GM21529 (cell line): ENCODE results near the gene COMMD6.
A peak's percentile ranks its signal among the peaks of the same experiment; 100 is the strongest.
"Not testable (repeated sequence)": the region's sequence is repeated elsewhere in the genome, so short reads cannot be mapped to it uniquely, and the experiment has no call there.

Source experiments
- ATAC-seq: cut with Tn5 transposase; IDR thresholded peaks from one replicate; pipeline ENCODE4 v1.9.1; 2021; ENCODE audit not compliant: unreplicated experiment

Gene COMMD6

DNA sequence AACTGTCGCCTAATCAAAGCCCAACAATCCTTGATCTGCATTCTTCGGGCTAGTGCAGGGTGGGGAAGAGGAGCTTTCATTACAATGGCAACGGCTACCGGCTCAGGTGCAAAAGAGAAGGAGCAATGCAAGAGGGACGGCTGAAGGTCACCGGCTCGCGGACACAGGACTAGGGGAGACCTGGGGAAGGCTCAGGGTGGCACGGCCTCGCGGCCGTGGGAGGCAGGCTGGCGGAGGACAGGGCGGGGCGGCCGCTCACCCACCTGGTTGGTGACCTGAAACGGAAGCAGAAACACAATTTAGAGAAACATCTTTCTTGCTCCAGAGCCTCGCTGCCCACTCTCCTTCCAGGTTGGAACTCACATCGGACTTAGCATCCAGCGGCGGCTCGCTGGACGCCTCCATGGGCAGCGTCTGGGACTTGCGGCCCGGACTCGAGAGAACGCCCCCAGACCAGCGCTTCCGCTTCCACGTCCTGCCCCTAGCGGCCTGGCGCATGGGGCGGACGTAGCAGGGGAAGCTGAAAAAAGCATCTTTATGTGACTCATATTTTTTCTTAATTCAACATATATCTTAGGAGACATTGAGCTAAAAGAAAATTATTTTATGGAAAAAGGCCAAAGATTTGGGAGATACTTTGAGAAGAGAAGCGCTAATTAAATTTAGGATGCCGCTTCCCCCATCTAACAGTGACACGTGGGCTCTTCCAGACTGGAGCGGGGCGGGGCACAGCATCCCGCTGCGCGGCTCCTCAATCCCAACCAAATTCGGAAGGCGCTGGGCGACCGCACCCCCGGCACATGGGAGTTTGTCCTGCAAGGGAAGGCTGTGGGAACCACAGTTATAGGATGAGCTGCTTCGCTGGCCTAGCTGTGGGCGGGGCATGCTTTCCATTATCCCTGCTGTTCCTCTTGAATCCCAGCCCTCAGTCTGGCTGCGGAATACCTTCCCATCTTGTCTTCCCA lies at the start of gene COMMD6:
Gene COMMD6 (minus strand): TSS at position 441 of the 965 bp plus-strand sequence. CDS start 36 bp downstream, at position 405.
- peak; percentile 97 for ATAC-seq

DNA sequence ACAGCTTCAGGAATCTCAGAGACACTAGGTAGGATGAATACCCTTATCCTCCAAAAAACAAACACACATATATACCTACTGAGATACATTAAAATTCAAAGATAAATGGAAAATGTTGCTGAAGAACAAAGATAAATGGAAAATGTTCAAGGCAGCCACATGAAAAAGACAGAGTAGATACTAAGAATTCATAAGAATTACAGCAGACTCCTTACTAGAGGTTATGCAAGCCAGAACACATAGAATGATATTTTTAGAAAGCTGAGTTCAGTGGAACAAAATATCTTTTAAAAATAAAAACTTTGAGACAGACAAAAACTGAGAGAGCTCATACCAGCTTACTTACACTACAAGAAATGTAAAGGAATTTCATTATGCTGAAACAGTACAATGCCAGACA lies 47.5 kb upstream of the COMMD6 start:
- no peak for ATAC-seq

DNA sequence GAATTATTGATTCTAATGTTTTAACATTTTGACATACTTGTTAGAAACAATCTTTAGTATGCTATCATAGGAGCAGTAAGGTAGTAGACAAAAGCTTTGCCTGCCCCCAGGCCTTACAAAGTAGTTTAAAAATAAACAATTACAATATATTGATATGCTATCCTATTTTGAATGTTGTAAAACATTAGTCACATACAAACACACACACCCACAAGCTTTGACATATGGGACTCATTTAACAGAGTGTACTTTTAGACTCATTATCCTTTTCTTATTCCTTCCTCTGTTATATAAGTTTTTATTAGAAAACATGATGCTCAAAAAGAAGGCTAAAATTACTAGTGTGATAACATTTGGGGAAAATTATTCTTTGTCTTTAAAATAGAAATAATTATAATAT lies 45.5 kb upstream of the COMMD6 start:
- ATAC-seq = no peak

DNA sequence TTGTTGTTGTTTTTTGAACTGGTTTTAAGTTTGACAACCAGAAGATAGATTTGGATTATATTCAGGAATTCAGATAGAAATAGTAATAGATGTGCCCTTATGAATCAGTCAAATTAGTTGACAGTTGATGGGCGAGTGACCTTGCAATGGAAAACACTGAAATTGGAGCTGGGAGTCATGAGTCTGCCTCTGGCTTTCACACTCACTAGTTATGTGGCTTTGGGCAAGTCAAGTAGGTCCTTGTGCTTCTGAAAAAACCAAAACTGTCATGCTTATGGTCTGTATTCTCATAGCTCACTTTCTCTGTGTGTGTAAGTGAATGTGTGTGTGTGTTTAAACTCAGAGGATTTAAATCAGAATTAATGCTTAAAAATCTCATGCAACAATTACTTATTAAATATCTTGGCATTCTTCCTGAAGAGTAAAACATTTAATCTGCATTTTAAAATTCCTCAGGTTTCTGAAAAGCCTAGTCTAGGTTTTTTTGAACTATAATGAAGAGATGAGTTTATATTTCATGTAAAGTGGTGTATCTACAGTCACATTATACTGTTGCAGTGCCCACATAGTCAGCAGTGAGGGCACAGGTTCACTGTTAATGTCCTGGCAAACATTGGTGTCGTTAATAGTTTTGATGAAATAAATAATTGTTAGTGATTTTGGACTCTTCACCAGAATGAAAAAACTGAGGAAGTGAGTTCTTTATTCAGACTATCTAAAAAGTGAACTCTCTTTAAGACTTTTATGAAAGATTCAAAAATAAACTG lies 44.4 kb upstream of the COMMD6 start:
- no peak for ATAC-seq

DNA sequence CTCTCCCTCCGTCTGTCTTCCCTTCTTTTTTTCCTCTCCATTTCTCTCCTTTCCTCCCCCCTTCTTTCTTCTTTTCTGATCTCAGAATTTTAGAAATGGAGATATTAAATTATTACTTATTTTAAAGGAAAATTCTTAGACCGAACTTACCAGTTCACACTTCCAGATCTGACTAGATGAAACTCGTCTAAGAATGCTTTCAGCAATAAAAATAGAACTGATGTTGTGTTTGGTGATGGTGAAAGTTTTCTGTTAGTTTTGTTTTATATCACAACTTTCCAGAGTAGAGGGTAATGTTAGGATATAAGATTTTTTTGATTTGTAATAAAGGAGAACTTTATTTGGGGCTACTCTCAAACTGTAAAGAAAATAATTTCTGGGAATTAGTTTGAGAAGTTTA lies 41.9 kb upstream of the COMMD6 start:
- peak; percentile 69 for ATAC-seq

DNA sequence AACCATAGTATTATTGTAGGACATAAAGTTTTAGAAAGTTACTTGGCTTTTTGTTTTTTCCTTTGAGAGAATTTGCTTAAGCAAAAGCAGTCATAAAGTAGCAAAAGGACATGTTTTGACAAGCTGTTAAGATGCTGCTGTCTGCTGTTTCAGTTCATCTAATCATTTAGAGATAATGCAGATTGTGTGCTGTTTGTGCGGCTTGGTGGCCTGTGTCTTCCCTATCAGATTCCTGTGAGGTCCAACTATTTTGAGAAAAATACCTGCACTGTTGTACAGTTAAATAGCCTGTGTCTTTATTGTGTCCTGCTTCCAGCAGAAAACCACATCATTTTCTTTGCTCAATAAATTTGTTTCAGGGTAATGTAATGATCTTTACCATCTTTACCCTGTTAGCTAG lies 31.9 kb upstream of the COMMD6 start:
- ATAC-seq = no peak

DNA sequence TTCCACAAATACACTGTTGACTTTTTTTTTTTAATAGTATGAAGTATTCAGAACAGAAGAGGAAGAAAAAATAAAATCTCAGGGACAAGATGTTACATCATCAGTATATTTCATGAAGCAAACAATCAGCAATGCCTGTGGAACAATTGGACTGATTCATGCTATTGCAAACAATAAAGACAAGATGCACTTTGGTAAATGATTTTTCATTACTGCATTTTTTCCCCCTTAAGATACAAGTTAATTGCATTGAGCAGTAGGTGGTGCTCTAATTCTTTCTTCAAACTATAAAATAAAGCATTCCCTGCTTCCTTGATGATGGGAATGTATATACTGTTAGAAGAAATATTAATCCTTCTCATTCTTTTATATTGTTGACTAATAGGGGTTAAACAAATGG lies 29.0 kb upstream of the COMMD6 start:
- no peak for ATAC-seq

DNA sequence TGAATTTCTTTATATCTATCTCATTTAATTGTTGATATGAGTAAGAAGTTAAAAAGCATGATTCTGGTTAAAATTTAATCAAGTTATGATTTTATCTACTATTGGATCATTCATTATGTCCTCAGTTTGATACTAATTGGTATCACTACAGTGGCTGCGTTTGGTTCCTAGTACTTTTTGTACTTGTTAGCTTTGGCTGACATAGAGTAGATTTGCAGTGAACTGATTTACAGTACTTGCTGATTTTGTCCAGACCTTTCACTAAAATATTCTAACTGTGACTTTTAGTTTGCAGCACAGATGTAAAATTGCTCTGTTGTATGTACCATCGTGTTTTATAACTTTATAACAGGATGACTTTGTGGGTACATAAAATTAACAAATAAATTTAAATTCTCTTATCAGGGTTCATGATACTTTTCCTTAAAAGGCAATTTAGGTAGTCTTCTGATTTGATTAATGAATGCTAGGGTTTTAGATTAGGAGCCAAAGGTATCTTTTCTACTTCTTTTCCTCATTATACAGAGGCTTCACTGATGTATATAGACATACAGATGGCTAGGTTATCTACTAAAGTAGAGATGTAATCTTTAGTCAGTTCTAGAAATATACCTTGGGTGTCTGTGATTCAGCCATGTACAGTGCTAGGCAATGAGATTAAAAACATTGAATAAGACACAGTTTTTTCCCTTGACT lies 20.7 kb upstream of the COMMD6 start:
- ATAC-seq = no peak

DNA sequence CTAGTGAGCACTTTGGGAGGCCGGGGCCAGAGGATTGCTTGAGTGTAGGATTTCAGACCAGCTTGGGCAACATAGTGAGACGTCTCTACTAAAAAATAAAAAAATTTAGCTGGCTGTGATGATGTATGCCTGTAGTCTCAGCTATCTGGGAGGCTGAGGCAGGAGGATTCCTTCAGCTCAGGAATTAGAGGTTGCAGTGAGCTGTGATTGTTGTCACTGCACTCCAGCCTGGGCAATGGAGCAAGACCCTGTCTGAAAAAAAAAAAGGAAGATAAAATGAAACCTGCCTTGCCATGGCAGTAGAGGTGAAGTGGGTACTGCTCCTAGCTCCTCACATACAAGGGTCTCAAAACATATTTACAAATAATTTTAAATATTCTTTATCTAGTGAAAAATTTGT lies 19.3 kb upstream of the COMMD6 start:
- ATAC-seq = no peak

DNA sequence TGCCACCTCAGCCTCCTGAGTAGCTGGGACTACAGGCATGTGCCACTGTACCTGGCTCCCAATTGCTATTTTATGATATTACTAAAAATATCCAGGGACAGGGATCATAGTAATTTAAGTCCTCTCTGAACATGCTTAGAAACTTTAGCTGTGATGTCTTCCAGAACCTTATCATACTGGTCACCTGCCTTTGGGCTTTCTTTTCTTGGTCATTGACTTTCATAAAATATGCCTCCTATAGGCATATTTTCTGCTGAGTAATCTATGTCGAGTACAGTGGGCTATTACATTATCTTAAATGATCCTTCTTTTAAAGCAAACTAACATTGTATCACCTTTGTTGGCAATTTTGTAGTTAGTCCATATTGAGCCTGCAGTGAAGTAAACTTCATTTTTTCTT lies 18.2 kb upstream of the COMMD6 start:
- ATAC-seq = no peak

DNA sequence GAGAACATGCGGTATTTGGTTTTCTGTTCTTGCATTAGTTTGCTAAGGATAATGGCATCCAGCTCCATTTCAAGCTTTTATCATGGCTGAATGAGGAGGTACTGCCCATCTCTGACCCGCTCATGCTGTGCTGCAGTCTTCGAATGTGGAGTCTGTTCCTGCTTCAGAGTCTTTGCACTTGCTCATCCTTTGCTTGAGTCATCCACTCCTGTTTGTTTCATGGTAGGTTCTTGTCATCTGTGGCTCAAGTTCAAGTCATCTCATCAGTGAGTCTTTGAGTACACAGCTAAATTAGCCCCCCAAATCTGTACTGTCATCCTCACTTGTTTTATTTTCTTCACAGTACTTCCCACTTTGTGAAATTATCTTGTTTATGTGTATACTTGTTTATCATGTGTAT lies 17.3 kb upstream of the COMMD6 start:
- no peak for ATAC-seq

DNA sequence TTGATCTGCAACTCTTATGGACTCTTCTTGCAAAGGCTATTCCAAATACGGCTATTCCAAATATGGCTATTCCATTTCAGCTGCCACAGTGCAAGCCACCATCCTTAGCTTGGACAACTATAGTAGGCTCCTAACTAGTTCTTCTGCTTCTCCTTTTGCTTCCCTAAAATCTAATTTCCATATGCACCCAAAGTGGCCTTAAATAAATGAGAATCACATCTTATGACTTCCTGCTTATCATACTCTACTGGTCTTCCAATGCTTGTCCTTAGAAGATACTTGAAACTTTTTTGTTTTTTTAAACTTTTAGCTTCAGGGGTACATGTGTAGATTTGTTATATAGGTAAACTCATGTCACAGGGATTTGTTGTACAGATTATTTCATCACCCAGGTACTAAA lies 16.8 kb upstream of the COMMD6 start:
- no peak for ATAC-seq

DNA sequence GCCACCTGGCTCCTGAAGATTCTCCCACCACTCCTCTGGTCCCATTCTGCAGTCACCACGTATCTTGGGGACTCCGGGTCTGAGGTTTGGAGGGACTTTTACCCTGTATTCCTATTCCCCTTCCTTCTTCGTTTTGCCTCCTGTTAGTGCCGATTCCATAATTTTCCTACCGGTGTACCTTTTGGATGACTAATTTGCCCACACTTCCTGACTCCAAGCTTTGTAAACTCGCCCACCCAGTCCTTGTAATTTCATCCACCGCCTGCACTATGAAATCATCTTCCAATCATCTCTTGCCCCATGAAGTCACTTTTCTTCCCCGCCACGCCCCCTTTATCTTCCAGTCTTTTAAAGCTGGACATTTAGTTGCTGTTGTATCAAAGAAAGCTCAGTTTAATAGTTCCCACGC lies 12.5 kb upstream of the COMMD6 start:
- peak; percentile 11 for ATAC-seq

DNA sequence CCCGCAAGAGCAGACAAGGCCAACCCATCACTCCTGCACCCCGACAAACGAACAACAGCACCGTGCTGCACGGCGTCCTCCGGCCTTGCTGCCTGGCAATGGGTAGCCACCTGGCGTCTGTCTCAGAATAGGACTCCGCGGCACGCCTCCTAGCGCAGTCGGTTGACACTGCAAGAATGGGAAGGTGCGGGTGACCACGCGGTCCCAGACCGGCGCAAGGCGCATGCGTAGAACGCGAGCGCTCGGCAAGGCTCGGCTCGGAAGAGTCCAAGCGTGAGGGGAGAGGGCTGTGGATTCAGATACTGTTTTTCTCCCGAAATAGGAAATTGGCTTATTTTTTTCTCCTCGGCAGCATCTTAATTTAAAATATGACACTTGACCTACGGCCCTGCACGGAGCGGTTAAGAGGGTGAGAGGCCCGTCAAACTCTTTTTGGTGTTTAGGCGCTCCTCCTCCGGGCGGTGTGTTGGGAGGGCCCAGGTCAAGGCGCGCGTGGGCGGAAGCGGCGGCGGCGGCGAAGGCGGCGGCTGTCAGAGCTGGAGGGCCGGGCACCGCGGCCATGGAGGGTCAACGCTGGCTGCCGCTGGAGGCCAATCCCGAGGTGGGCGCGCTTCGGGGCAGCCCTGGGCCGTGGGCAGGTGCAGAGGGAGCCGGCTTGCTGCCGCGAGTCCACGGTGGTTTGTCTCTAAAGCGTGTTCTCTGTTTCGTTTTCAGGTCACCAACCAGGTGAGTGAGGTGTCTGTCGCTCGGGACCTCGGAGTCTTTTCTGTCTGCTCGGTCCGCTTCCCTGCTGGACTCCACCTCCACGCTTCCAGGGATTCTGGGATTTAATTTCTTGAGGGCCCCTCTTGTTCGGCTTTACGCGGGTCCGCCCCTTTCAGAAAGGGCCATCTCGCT lies 11.9 kb upstream of the COMMD6 start, which contains the start of gene UCHL3:
Gene UCHL3 (plus strand): TSS at position 530 of the 897 bp plus-strand sequence. CDS start 30 bp downstream, at position 560.
- ATAC-seq = peak; percentile 96

DNA sequence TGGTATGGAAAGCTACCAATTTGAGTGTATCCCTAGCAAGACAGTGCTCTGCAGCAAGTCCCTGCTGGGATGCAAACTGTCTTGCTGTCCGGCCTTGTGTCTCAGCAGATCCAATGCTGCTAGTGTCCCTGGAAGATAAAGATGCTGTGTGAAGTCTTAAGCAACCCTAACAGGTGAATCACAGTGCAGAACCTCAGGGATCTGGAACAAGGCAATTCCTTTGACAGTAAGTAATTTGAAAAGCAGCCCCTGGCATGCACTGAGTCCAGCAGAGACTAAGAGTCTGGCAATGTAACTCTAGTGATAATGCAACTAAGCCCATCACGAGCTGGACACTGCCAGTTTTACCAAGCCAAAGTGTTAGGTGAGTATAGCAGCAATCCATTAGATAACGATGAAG lies 10.3 kb upstream of the COMMD6 start:
- ATAC-seq = no peak

DNA sequence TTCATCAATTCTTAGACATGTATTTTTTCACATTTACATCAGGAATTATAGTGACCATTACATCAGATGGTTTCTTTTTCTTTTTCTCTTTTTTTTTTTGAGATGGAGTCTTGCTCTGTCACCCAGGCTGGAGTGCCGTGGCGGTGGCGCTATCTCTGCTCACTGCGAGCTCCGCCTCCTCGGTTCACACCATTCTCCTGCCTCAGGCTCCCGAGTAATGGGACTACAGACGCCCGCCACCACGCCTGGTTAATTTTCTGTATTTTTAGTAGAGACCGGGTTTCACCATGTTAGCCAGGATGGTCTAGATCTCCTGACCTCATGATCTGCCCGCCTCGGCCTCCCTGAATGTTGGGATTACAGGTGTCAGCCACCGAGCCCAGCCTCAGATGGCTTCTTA lies 7.7 kb upstream of the COMMD6 start:
- not testable (repeated sequence) for ATAC-seq

DNA sequence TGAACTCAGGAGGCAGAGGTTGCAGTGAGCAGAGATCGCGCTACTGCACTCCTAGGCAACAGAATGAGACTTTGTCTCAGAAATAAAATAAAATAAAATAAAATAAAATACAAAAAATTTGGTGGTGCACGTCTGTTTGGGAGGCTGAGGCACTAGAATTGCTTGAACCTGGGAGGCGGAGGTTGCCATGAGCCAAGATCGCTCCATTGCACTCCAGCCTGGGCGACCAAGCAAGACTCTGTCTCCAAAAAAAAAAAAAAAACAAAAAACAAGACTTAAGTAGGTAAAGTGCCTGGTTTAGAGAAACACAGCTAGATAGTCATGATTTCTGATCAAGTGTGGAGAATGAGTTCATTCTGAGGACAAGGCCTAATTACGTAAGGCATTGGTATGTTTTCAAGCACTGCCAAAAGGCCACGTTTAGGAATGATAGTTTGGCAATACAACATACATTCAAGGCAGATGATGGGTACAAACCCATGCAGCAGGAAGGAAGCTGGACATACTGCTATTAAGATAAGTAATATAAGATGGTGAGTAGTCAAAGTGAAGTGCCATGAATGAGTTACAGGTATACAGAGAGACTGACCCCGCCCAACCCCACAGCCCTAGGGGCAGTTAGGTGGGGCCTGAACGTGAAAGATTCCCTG lies 7.2 kb upstream of the COMMD6 start:
- no peak for ATAC-seq

DNA sequence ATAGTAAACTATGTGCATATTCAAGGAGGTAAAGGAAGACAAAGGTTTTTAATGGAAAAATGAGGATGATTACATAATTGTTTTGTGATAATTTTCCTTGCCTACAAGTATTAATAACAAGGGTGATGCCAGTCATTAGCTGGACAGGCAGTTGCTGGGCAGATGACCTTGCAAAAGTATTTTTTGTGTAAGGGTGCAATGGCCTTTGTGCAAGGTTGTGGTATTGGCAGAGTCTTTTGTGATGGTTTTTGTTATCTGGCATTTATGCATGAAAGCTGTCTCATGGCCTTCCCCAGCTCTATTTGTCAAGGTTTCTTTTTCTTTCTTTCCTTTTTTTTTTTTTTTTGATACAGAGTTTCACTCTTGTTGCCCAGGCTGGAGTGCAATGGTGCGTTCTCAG lies 4.3 kb upstream of the COMMD6 start:
- no peak for ATAC-seq

DNA sequence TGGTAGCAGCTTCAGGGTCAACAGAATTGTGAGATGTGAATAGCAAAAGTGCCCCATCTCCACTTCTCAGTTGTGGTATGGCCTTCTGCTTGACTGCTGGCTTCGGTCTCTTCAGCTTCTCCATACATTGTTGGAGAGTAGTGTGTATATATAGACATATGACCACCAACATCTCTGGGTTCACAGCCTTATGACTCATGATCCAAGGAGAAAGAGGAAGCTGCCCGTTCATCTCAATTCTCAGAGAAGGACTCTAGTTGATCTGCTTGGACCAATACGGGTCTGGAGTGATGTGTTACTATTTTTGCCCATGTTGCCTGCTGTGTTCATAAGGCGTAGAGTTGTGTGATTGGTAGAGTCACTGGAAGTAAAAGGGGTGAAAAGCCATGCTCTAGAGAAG lies 3.6 kb upstream of the COMMD6 start:
- ATAC-seq = no peak

DNA sequence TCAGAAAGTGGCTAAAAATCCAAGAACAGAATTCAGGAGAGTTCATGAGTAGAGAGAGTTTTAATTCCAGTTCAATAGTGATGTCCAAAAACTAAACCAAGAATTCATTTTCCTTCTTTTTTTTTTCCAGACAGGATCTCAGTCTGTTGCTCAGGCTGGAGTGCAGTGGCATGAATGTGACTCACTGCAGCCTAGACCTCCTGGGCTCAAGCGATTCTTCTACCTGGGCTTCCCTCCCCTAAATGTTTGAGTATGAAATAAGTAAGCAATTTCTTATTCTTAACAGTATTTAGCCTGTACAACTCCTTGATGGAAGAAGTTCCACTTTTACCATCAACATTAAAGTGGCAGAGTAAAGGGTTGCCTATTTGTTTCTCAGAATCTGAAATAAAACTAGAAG lies 3.8 kb downstream of the COMMD6 start:
- ATAC-seq = no peak
